ENCODE data around the gene HCRT. TPM values are rescaled to one million over a fixed set of nuclear protein-coding genes. Genes with fewer than 3 reads are reported as not detected.
A peak's percentile ranks its signal among the peaks of the same experiment; 100 is the strongest.

Gene HCRT
- total and polyA plus RNA-seq, 4 donors: not detected

- Histone ChIP-seq H3K27me3 (ENCODE audit: control insufficient read depth, insufficient read depth, low read length) (no peaks in the 10 kb centered on the region), H3K4me1 (ENCODE audit: control insufficient read depth, insufficient read depth, low read length) (peaks cover 11% of the 10 kb centered on the region), H3K27ac (ENCODE audit: low read depth, low read length) (no peak overlapping the region), H3K36me3 (ENCODE audit: control insufficient read depth, insufficient read depth, low read length) (peaks cover 26% of the 10 kb centered on the region), H3K9me3 (ENCODE audit: control insufficient read depth, insufficient read depth, low read length) (no peaks in the 10 kb centered on the region), H3K4me3 (ENCODE audit: low read depth, low read length) (no peak overlapping the region)
- DNase-seq (ENCODE audit: low read depth in 4 of 6, low spot score in 6 of 6): no peak
- WGBS (ENCODE audit: insufficient coverage): 94% methylated on average over 8 of the region's 8 CpGs
Measured at GRCh38 chr17:42167807-42168206, 17.4 kb downstream of the HCRT start.

- H3K4me3 ChIP-seq (ENCODE audit: low read depth, low read length): no peak overlapping the region
- H3K4me1 ChIP-seq (ENCODE audit: control insufficient read depth, insufficient read depth, low read length): peaks cover 11% of the 10 kb centered on the region
- no peaks in the 10 kb centered on the region for H3K27me3 ChIP-seq (ENCODE audit: control insufficient read depth, insufficient read depth, low read length)
- H3K9me3 ChIP-seq (ENCODE audit: control insufficient read depth, insufficient read depth, low read length): no peaks in the 10 kb centered on the region
- no peak for DNase-seq (ENCODE audit: low read depth in 4 of 6, low spot score in 6 of 6)
- peaks cover 19% of the 10 kb centered on the region for H3K36me3 ChIP-seq (ENCODE audit: control insufficient read depth, insufficient read depth, low read length)
- 93% methylated on average over 19 of the region's 19 CpGs for WGBS (ENCODE audit: insufficient coverage)
- no peak overlapping the region for H3K27ac ChIP-seq (ENCODE audit: low read depth, low read length)
Measured at GRCh38 chr17:42166196-42166763, 19.0 kb downstream of the HCRT start.

- Histone ChIP-seq H3K4me3 (ENCODE audit: low read depth, low read length) (no peak overlapping the region), H3K4me1 (ENCODE audit: control insufficient read depth, insufficient read depth, low read length) (peaks cover 11% of the 10 kb centered on the region), H3K27ac (ENCODE audit: low read depth, low read length) (no peak overlapping the region), H3K9me3 (ENCODE audit: control insufficient read depth, insufficient read depth, low read length) (no peaks in the 10 kb centered on the region), H3K27me3 (ENCODE audit: control insufficient read depth, insufficient read depth, low read length) (no peaks in the 10 kb centered on the region), H3K36me3 (ENCODE audit: control insufficient read depth, insufficient read depth, low read length) (peaks cover 14% of the 10 kb centered on the region)
- DNase-seq (ENCODE audit: low read depth in 4 of 6, low spot score in 6 of 6): no peak
- 74% methylated on average over 5 of the region's 6 CpGs for WGBS (ENCODE audit: insufficient coverage)
Measured at GRCh38 chr17:42165751-42166150, 19.5 kb downstream of the HCRT start.

GRCh38 chr17:42163696-42164407 lies 21.4 kb downstream of the HCRT start:
- H3K9me3 ChIP-seq (ENCODE audit: control insufficient read depth, insufficient read depth, low read length): no peaks in the 10 kb centered on the region
- peaks cover 11% of the 10 kb centered on the region for H3K4me1 ChIP-seq (ENCODE audit: control insufficient read depth, insufficient read depth, low read length)
- no peak overlapping the region for H3K27ac ChIP-seq (ENCODE audit: low read depth, low read length)
- H3K4me3 ChIP-seq (ENCODE audit: low read depth, low read length): no peak overlapping the region
- H3K27me3 ChIP-seq (ENCODE audit: control insufficient read depth, insufficient read depth, low read length): no peaks in the 10 kb centered on the region
- peaks cover 3% of the 10 kb centered on the region for H3K36me3 ChIP-seq (ENCODE audit: control insufficient read depth, insufficient read depth, low read length)
- WGBS (ENCODE audit: insufficient coverage): 27% methylated on average over 8 of the region's 22 CpGs
- no peak for DNase-seq (ENCODE audit: low read depth in 4 of 6, low spot score in 6 of 6)

- 56% methylated on average over 8 of the region's 8 CpGs for WGBS (ENCODE audit: insufficient coverage)
- peaks cover 11% of the 10 kb centered on the region for H3K4me1 ChIP-seq (ENCODE audit: control insufficient read depth, insufficient read depth, low read length)
- peaks cover 3% of the 10 kb centered on the region for H3K36me3 ChIP-seq (ENCODE audit: control insufficient read depth, insufficient read depth, low read length)
- H3K4me3 ChIP-seq (ENCODE audit: low read depth, low read length): no peak overlapping the region
- no peak overlapping the region for H3K27ac ChIP-seq (ENCODE audit: low read depth, low read length)
- H3K9me3 ChIP-seq (ENCODE audit: control insufficient read depth, insufficient read depth, low read length): no peaks in the 10 kb centered on the region
- no peaks in the 10 kb centered on the region for H3K27me3 ChIP-seq (ENCODE audit: control insufficient read depth, insufficient read depth, low read length)
- no peak for DNase-seq (ENCODE audit: low read depth in 4 of 6, low spot score in 6 of 6)
Measured at GRCh38 chr17:42163113-42163512, 22.1 kb downstream of the HCRT start.

GRCh38 chr17:42160531-42160910 lies 24.7 kb downstream of the HCRT start:
- 61% methylated on average over 5 of the region's 7 CpGs for WGBS (ENCODE audit: insufficient coverage)
- H3K4me1 ChIP-seq (ENCODE audit: control insufficient read depth, insufficient read depth, low read length): peaks cover 20% of the 10 kb centered on the region
- no peak overlapping the region for H3K27ac ChIP-seq (ENCODE audit: low read depth, low read length)
- no peaks in the 10 kb centered on the region for H3K27me3 ChIP-seq (ENCODE audit: control insufficient read depth, insufficient read depth, low read length)
- peak in 1 of 6 donors; percentile 6 for DNase-seq (ENCODE audit: low read depth in 4 of 6, low spot score in 6 of 6)
- peaks cover 3% of the 10 kb centered on the region for H3K36me3 ChIP-seq (ENCODE audit: control insufficient read depth, insufficient read depth, low read length)
- H3K9me3 ChIP-seq (ENCODE audit: control insufficient read depth, insufficient read depth, low read length): no peaks in the 10 kb centered on the region
- H3K4me3 ChIP-seq (ENCODE audit: low read depth, low read length): no peak overlapping the region

- Histone ChIP-seq H3K36me3 (ENCODE audit: control insufficient read depth, insufficient read depth, low read length) (peaks cover 3% of the 10 kb centered on the region), H3K9me3 (ENCODE audit: control insufficient read depth, insufficient read depth, low read length) (no peaks in the 10 kb centered on the region), H3K27me3 (ENCODE audit: control insufficient read depth, insufficient read depth, low read length) (no peaks in the 10 kb centered on the region), H3K4me3 (ENCODE audit: low read depth, low read length) (no peak overlapping the region), H3K27ac (ENCODE audit: low read depth, low read length) (no peak overlapping the region), H3K4me1 (ENCODE audit: control insufficient read depth, insufficient read depth, low read length) (peaks cover 23% of the 10 kb centered on the region)
- WGBS (ENCODE audit: insufficient coverage): 83% methylated on average over 13 of the region's 14 CpGs
- DNase-seq (ENCODE audit: low read depth in 4 of 6, low spot score in 6 of 6): no peak
Measured at GRCh38 chr17:42159796-42160530, 25.3 kb downstream of the HCRT start.

GRCh38 chr17:42155614-42156045 lies 29.6 kb downstream of the HCRT start:
- Histone ChIP-seq H3K9me3 (ENCODE audit: control insufficient read depth, insufficient read depth, low read length) (no peaks in the 10 kb centered on the region), H3K4me3 (ENCODE audit: low read depth, low read length) (peak overlapping the region; percentile 93), H3K27ac (ENCODE audit: low read depth, low read length) (peak overlapping the region; percentile 25), H3K36me3 (ENCODE audit: control insufficient read depth, insufficient read depth, low read length) (peaks cover 10% of the 10 kb centered on the region), H3K4me1 (ENCODE audit: control insufficient read depth, insufficient read depth, low read length) (peaks cover 29% of the 10 kb centered on the region), H3K27me3 (ENCODE audit: control insufficient read depth, insufficient read depth, low read length) (no peaks in the 10 kb centered on the region)
- 20% methylated on average over 17 of the region's 17 CpGs for WGBS (ENCODE audit: insufficient coverage)
- peak in 2 of 6 donors; percentile 24 to 29 for DNase-seq (ENCODE audit: low read depth in 4 of 6, low spot score in 6 of 6)

GRCh38 chr17:42153919-42154742 lies 31.1 kb downstream of the HCRT start:
- DNase-seq (ENCODE audit: low read depth in 4 of 6, low spot score in 6 of 6): no peak
- H3K27me3 ChIP-seq (ENCODE audit: control insufficient read depth, insufficient read depth, low read length): no peaks in the 10 kb centered on the region
- peak overlapping the region; percentile 93 for H3K4me3 ChIP-seq (ENCODE audit: low read depth, low read length)
- H3K4me1 ChIP-seq (ENCODE audit: control insufficient read depth, insufficient read depth, low read length): peaks cover 29% of the 10 kb centered on the region
- WGBS (ENCODE audit: insufficient coverage): 10% methylated on average over 2 of the region's 15 CpGs
- H3K27ac ChIP-seq (ENCODE audit: low read depth, low read length): peak overlapping the region; percentile 29
- no peaks in the 10 kb centered on the region for H3K9me3 ChIP-seq (ENCODE audit: control insufficient read depth, insufficient read depth, low read length)
- peaks cover 9% of the 10 kb centered on the region for H3K36me3 ChIP-seq (ENCODE audit: control insufficient read depth, insufficient read depth, low read length)
